Stomach (tissue), 4 donors: Measurements from ENCODE around the gene ENKD1.

Source experiments
- CTCF ChIP-seq, 7 experiments: fragments of 450-650 bp in 4 of 7; fragments of 200-600 bp in 3 of 7; sonication (generic) in 3 of 7; IDR thresholded peaks; one replicate each; pipeline ENCODE4 v1.5.1; 2016 to 2019; ENCODE audit warnings: antibody characterized with exemption in 7 of 7, control low read depth in 2 of 7, mild to moderate bottlenecking in 1 of 7
- POLR2A ChIP-seq, 4 donors: fragments of 450-650 bp; IDR thresholded peaks; one replicate each; pipeline ENCODE4 v1.6.1; 2016; ENCODE audit warnings: antibody characterized with exemption in 4 of 4, control low read depth in 2 of 4, mild to moderate bottlenecking in 1 of 4, moderate library complexity in 1 of 4

GRCh38 chr16:67701420-67701819 lies 34.9 kb upstream of the ENKD1 start:
- TF ChIP-seq CTCF (IDR thresholded peaks at IDR 0.05) (no peak), POLR2A (IDR thresholded peaks at IDR 0.05) (no peak)
